HG02973 (cell line): Measurements from ENCODE around the gene EHBP1.
"Not testable (repeated sequence)": the region's sequence is repeated elsewhere in the genome, so short reads cannot be mapped to it uniquely, and the experiment has no call there.

ENCODE experiments used
- ATAC-seq: cut with Tn5 transposase; IDR thresholded peaks from one replicate; pipeline ENCODE4 v1.9.1; 2021; ENCODE audit warnings: moderate library complexity; ENCODE audit not compliant: unreplicated experiment

Gene EHBP1

DNA sequence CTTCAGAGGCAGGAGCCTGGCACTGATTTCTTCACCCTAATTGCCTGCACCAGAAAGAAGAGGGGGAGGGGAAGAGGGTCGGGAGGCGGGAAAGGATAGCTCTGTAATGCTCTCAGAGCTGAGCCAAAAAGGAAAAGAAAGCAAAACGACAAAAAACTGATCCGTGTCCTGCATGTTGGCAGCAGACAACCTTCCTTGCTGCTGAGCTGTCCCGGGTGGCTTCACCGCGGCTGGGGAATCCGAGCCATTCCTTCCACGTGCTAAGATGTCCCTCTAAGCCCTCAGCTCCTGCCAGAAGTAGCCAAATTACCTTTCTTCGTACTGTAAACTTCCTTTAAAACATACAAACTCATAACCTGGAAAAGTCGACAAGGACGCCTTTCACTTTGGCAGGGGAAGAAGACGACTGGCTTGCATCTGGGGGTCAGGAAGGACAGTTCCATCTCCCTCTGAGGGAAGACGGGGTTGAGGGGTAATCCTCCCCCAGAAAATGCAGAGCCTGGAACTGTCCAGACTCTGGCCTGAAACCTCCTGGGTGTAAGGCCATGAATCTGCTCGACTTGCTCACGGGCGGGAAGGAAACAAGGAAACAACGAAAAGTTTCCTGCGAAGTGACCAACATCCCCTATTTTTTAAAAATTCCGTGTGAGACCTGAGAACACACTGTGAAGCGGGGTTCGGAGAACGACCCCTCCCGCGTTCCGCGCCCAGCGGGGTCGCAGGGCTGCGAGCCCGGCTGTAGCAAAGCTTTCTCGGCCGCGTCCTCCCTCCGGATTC lies 352.8 kb downstream of the EHBP1 start:
- ATAC-seq = no peak

DNA sequence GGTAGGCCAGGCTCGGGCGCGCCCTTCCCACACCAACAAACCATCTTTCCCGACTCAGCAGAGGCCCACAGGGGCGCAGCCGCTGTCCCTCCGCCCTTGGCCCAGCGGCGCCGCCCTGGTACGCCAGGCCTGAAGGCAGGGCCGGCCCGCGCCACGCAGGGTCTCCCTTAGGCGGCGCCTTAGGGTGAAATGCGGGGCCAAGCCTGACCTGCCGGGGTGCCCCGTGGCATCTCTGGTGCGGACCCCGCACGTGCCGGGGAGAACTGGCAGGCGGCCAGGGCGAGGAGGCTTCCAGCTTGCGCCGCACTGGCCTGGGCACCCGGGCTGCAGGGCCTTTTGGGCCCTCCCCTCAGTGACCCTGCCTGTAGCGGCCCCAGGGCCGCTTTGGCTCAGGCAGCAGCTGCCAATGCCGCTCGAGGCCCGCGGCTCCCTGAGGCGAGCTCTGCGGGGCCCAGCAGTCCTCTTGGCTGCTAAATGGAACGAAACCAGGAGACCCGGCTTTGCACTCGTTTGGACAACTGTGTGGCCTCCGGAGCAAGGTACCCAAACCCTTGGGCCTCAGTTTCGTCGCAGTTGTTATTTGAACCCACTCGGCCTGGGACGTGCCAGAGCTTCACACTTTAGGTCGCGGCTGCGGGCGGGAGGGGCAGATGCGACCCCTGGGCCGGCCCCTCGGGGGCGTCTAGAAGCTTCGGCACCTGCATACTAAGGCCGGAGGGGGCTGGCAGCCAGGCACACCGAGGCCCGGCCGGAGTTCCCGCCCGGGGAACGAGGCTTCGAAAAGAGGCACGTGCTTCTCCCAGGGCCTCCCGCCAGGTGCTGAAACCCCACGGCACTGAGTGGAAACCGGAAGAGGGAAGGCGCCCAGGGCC lies 353.6 kb downstream of the EHBP1 start:
- no peak for ATAC-seq

DNA sequence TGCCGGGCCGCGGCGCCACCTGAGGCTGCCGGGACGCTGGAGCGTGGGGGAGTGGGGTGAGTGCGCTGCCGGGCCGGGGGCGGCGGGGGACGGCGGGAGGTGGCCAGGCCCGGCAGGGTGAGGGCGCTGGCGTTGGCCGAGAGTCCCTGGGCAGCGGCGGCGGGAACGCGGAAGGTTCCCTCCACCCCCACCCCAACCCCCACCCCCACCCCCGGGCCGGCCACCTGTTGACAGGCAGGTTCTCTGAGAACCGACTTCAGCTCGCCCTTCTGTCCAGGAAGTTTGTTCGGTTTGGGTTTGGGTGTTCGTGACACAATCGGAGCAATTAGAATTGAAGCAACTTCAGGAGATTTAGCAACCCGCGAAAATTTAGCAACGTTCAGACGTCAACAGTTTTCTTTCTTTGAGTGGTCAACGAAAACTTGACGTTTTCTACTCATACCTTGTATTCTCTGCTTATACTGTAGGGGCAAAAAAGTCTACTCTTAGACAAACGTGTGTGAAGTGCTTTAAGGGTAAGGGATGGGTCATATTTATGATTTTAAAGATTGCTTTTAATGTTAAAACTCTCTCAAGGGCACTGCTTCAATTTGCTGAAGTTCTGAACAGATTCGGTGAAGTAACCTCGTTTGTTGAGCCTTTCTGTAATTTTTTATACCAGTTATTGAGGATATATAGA lies 354.4 kb downstream of the EHBP1 start:
- no peak for ATAC-seq

DNA sequence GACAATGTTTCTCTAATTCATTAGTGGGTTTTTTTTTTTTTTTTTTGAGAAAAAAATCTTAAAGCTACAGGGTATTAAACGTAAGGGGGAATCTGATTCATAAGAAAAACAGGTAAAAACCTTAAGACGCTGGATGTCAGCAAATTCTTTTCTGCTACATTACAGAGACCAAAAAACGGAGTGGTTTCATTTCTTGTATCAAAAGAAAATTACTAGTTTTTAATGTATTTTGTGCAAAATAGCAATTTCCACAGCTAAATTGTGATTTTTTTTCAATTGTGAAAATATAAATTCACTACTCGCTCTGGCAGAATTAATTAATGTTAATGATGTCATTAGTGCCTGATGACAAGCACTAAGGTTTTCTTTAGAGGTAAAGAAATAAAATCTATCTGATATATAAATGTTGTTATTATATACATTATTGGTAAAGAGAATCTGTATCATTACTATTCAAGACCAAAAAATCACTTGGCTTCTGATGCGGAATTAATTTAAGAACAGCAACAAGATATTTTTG lies 355.0 kb downstream of the EHBP1 start:
- no peak for ATAC-seq

DNA sequence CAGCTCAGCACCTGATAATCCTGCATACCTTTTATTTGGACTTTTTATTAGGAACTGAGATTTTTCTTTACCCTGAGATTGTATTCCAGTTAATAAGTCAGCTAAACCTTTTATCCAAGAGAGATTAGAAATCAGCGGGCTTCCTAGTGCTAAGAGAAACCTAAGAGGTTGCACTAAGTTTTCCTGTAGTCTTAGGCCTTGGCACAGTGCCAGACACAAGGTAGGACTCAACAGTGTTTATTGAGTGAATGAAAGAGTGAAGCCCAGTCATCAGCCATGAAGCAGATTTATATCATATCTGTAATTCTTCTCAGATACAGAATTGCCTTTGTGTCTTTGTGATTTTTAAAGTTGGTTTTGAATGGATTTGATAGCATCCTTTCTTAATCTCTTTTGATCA lies 358.7 kb downstream of the EHBP1 start:
- ATAC-seq = no peak

DNA sequence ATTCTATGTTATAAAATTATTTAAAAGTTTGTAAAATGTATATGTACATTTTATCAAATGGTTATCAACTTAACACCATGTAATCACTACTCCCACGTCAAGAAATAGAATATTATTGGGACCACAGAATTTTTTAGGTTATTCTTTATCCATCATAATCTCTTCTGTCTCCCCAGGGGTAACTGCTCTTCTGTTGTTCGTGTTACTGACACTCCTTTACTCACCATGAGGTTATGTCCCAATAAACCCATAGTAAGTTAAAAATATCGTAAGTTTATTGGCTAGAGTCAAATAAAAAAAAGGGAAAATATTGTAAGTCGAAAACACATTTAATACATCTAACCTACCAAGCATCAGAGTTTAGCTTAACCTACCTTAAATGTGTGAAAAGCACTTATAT lies 359.1 kb downstream of the EHBP1 start:
- ATAC-seq = no peak

DNA sequence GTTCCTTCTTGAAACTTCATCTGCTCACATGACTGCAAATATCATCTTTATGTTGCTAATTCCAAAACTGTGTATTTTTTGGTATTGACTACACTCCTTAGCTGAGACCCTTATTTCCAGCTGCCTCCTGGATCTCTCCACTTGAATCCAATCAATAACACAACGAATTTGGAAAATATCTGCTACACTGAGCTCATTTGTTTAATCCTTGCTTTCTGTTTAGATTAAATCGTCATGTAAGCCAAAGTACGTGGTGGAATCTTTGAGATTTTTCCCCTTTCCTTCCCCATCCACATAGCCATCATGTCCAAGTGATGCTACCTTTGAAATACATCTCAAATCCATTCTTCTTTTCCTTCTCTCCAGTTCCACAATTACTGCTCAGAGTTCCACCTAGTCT lies 360.8 kb downstream of the EHBP1 start:
- no peak for ATAC-seq

DNA sequence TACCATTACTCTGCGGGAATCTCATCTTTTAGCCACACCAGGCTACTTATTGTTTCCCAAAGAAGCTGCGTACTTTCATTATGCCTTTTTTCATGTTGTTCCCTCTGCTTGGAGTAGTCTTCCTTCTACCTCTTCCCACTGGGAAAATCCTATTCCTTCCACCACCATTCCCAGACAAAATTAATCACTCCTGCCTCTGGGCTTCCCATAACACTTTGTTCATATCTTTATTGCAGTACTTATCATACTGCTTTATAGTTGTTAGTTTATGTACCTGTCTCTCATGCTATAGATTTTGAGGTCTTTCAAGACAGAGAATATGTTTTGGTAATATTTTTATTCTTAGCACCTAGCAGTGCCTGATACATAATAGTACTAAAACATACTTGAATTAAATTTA lies 361.3 kb downstream of the EHBP1 start:
- ATAC-seq = no peak

DNA sequence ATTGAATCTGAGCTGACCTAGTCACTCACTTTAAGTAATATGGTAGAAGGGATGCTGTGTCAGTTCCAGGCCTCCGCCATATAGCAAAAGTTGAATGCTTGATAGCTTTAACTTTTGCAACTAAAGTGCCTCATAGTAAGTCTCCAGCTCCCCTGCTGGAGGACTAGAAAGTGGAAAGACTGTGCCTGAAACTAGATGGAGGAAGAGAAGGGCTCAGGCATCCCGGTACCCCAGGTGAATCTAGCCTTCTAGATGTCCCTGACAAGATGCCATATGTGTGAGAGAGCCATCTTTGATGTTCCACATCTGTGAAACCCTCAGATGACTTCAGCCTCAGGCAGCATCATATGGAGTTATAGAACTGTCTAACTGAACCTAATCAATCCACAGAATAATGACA lies 366.2 kb downstream of the EHBP1 start:
- ATAC-seq = no peak

DNA sequence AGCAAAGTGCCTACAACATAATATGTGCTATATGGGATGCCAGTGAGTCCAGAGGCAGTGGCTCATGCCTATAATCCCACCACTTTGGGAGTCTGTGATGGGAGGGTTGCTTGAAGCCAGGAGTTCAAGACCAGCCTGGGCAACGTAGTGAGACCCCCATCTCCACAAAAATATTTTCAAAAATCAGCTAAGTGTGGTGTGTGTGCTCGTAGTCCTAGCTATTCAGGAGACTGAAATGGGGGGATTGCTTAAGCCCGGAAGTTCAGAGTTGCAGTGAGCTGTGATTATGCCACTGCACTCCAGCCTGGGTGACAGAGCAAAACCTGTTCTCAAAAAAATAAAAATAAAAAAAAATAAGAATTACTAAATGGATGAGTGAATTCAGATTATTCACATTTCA lies 368.5 kb downstream of the EHBP1 start:
- no peak for ATAC-seq

DNA sequence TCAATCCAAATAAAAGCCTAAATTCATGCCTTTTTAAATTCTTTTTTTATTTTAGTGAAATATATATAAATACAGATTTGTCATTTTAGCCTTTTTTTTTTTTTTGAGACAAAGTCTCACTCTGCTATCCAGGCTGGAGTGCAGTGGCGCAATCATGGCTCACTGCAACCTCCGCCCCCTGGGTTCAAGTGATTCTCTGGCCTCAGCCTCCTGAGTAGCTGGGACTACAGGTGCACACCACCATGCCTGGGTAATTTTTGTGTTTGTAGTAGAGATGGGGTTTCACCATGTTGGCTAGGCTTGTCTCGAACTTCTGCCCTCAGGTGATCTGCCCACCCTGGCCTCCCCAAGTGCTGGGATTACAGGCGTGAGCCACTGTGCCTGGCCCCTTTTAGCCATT lies 368.9 kb downstream of the EHBP1 start:
- not testable (repeated sequence) for ATAC-seq

DNA sequence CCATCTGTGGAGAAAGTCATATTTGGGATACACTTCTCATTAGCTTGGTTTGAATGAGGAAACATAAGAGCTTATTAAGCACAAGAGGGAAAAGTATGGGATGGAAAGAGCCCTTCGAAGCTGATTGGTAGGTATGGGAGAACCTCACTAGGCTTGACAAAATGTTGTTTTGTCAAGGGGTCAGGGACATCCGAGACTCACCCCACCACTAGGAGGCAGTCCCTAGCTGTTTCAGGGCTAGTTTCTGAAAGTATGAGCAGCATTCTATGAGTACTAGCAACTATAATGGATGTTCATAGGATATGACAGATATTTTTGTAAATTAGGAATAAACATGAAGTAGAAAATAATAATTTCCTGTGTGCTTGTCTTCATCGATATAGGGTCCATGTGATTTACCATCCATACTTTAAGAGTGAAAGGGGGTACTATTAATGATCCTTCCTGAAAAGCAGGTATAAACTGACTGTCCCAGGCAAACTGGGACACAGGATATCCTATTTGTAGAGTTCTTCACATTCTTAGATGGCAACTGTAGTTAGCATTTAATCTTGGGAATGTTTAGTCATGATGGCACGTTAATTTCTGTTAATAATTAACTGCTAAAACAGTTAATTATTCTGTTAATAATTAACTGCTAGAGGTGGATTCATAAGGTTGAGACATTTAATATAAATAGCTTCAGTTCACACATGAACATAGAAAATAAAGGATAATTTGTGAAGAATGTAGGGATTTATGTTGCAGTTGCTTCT lies 373.5 kb downstream of the EHBP1 start:
- no peak for ATAC-seq

DNA sequence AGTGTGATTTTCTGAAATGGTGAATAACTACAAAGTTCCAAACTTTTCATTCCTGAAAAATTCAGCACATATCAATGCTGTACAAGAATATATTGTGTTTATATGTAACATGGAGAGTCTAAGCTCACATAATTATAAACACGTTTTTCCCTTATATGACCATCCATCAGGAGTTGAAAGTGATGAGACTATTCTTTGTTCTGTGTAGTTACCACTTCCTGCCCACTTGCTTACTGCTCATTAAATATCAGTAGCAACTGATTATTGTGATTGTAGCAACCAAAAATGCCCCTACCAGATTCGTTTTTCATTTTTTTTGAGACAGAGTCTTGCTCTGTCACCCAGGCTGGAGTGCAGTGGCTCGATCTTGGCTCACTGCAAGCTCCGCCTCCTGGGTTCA lies 375.9 kb downstream of the EHBP1 start:
- no peak for ATAC-seq

DNA sequence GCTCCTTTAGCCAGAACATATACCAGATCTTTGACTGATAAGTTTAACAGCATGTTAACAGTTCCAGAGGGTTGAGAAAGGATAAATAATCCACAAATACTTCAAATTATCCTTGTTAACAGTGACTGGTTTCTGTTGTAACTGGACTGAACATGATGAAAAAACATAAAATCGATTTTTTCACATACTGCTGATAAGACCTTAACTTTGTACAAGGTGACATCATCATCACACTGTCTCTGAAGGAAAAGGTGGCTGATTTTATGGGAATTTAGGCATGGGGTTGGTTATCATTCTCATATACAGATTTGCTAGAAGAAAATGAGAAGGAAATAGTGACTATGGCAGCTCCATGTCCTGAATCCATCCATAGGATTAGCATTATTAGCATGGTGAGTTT lies 381.2 kb downstream of the EHBP1 start:
- no peak for ATAC-seq

DNA sequence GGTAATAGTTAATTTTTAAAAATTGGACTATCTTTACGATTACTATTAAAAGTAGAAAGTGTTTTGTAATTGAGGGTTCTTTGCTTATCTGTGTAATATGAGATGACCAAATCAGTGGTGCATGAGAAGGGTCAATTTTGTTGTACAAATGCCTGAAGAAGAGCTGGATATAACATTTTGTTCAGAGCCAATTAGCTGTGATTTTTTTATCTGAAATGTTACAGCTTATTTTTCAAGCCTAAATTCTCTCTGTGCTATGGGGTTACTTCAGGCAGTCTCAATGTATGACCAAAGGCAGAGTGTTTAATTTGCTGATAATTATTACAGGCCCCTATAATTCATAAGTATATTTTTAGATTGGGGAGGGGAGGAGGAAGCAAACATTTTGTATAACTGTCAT lies 386.9 kb downstream of the EHBP1 start:
- ATAC-seq = no peak

DNA sequence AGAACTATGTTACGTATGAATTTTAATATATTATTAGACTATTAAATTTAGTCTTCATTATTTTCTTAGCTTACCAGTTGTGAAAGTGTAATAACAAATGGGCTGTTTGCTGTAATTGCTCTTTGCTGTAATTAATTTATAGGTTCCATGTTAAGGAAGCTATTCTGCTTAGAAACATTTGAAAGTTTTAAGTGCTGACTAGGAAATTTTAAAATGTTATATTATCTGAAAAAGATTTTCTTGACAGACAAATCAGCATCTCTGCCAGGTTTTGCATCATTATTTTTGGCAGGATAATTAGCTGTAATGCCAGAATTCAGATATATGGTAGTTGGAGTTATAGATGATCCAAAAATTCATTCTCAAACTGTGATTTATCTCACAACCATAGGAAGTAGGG lies 387.3 kb downstream of the EHBP1 start:
- ATAC-seq = no peak

DNA sequence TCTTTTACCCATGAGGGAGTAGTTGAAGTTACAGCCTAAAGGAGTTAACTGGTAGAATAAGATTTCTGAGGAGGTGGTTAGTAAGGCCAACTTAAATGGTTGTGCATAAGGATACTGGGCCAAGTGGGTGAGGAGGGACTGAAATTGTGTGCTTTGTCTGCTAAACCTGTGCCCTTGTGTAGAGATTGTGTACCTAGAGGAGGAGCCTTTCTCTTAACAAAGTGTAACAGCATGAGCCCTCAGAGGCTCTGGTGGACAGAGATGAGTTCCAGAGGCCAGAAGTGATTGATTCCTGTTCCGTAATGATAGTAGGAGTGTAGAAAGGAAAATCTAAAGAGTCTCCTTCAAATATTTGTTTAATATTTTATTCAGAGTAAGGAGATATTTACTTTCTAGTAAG lies 388.0 kb downstream of the EHBP1 start:
- ATAC-seq = no peak
